ENCODE data around the gene JADE2.
"Not testable (repeated sequence)": the region's sequence is repeated elsewhere in the genome, so short reads cannot be mapped to it uniquely, and the experiment has no call there.

JADE2 gene

GRCh38 chr5:134508521-134509195, 16.8 kb upstream of the JADE2 start:
- DNase-seq, result no peak

- DNase-seq, result no peak
These were observed 16.0 kb upstream of the JADE2 start for GRCh38 chr5:134509308-134510040.

- DNase-seq, result peak in 1 of 5 donors; percentile 18
These were observed 14.3 kb upstream of the JADE2 start for GRCh38 chr5:134510970-134511795.

- DNase-seq, result no peak
These were observed 13.4 kb upstream of the JADE2 start for GRCh38 chr5:134511796-134512660.

- DNase-seq, result no peak
These were observed 12.8 kb upstream of the JADE2 start for GRCh38 chr5:134512661-134512999.

GRCh38 chr5:134515801-134516200, 9.7 kb upstream of the JADE2 start:
- no peak for DNase-seq

- not testable (repeated sequence) for DNase-seq
These were observed 8.5 kb upstream of the JADE2 start for GRCh38 chr5:134516984-134517383.

- DNase-seq, result no peak
These were observed 7.9 kb upstream of the JADE2 start for GRCh38 chr5:134517553-134517952.

GRCh38 chr5:134519989-134520388, 5.5 kb upstream of the JADE2 start:
- DNase-seq, result no peak

- DNase-seq, result no peak
These were observed 3.6 kb upstream of the JADE2 start for GRCh38 chr5:134521841-134522240.

GRCh38 chr5:134523543-134524271, 1.8 kb upstream of the JADE2 start:
- no peak for DNase-seq

- peak; percentile 38 to 69 (median 60) for DNase-seq
These were observed 1.1 kb upstream of the JADE2 start for GRCh38 chr5:134524272-134524825.

- peak; percentile 29 to 70 (median 56) for DNase-seq
These were observed 413 bp downstream of the JADE2 start for GRCh38 chr5:134525683-134526482.

GRCh38 chr5:134526483-134527155, 1.1 kb downstream of the JADE2 start:
- DNase-seq, result peak; percentile 37 to 77 (median 40)

- peak; percentile 46 to 75 (median 59) for DNase-seq
These were observed 1.9 kb downstream of the JADE2 start for GRCh38 chr5:134527156-134527960.

- DNase-seq, result no peak
These were observed 2.5 kb downstream of the JADE2 start for GRCh38 chr5:134527961-134528424.

GRCh38 chr5:134528556-134528955, 3.1 kb downstream of the JADE2 start:
- DNase-seq, result no peak

- DNase-seq, result no peak
These were observed 4.0 kb downstream of the JADE2 start for GRCh38 chr5:134529460-134529859.

Data from T-helper 1 cell (primary cell).